GM06990 (cell line): ENCODE measurements around the gene BTAF1.

Experiments used
- DNase-seq: peaks from one replicate; pipeline ENCODE4 v3.0.0-alpha.2; 2011; ENCODE audit not compliant: insufficient read length; ENCODE audit errors: extremely low read depth
- H3K27me3 ChIP-seq: replicated peaks from 2 replicates; pipeline ENCODE4 v1.6.0; 2011; ENCODE audit warnings: low read length; ENCODE audit not compliant: control insufficient read depth, insufficient read depth
- H3K36me3 ChIP-seq: 2 replicates; pipeline ENCODE4 v1.5.1; 2011; ENCODE audit warnings: low read length; ENCODE audit not compliant: control insufficient read depth, insufficient read depth
- H3K4me3 ChIP-seq: replicated peaks from 2 replicates; pipeline ENCODE4 v1.5.1; 2011; ENCODE audit warnings: low read depth, mild to moderate bottlenecking, control low read depth, low read length
- CTCF ChIP-seq: IDR thresholded peaks from 2 replicates; pipeline ENCODE4 v1.5.1; 2011; ENCODE audit warnings: low read length, control low read depth, mild to moderate bottlenecking, inconsistent platforms; ENCODE audit not compliant: insufficient read depth, poor library complexity, severe bottlenecking

The BTAF1 gene

GRCh38 chr10:91910467-91910866 is 13.1 kb upstream of the BTAF1 start:
- no peak for TF ChIP-seq CTCF
- H3K36me3 ChIP-seq, result no peaks in the 10 kb centered on the region
- H3K4me3 ChIP-seq, result no peak overlapping the region
- DNase-seq, result no peak
- no peaks in the 10 kb centered on the region for H3K27me3 ChIP-seq

- Histone ChIP-seq H3K4me3 (no peak overlapping the region), H3K27me3 (no peaks in the 10 kb centered on the region), H3K36me3 (no peaks in the 10 kb centered on the region)
- DNase-seq, result no peak
- TF ChIP-seq CTCF, result no peak
Observed at GRCh38 chr10:91919651-91920050, 3.9 kb upstream of the BTAF1 start.

- H3K4me3 ChIP-seq, result peak overlapping the region; percentile 99
- H3K27me3 ChIP-seq, result no peaks in the 10 kb centered on the region
- DNase-seq, result no peak
- no peak for TF ChIP-seq CTCF
- no peaks in the 10 kb centered on the region; the same call in 1 of the 2 replicates for H3K36me3 ChIP-seq
Observed at GRCh38 chr10:91924212-91925021, 847 bp downstream of the BTAF1 start.

- peak overlapping the region; percentile 99 for H3K4me3 ChIP-seq
- TF ChIP-seq CTCF, result no peak
- no peak for DNase-seq
Observed at GRCh38 chr10:91925022-91925320, 1.4 kb downstream of the BTAF1 start.

GRCh38 chr10:91930939-91931338 is 7.4 kb downstream of the BTAF1 start:
- Histone ChIP-seq H3K36me3 (peaks cover 1% of the 10 kb centered on the region), H3K27me3 (no peaks in the 10 kb centered on the region), H3K4me3 (no peak overlapping the region)
- no peak for DNase-seq
- TF ChIP-seq CTCF, result no peak

More at GRCh38 chr10:91925022-91925320, 1.4 kb downstream of the BTAF1 start:
- H3K36me3 ChIP-seq, result no peaks in the 10 kb centered on the region; the same call in 1 of the 2 replicates
- H3K27me3 ChIP-seq, result no peaks in the 10 kb centered on the region
